ENCODE data around the gene SMPX.

DNA sequence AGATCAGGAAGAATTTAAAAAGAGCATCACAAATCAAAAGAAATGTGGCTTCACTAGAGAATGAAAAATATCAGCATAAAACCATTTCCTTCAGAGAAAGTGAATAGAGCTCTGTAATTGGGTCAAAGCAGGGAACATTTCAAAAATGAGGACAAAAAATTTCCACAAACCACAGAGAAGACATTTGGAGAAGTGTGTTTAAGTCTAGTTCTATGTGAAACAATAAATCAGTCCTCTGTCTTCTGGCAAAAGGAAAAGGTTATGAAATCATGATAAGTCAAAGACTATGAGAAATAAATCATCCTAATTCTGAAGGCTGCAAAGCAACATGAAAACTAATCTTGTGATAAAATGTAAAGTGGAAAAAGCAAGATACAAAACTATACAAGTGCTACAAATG, 27.9 kb downstream of the SMPX start:
- no peak for TF ChIP-seq CTCF (IDR thresholded peaks at IDR 0.05 in 4 of 5, conservative IDR thresholded peaks at IDR 0.05 in 1 of 5)
- no peak for TF ChIP-seq POLR2A (IDR thresholded peaks at IDR 0.05)
